HepG2 (cell line): Measurements from ENCODE around the gene MAGI1. TPM values are rescaled to one million over a fixed set of nuclear protein-coding genes. Genes with fewer than 3 reads are reported as not detected.

Experiments used
- ARID5B ChIP-seq: IDR thresholded peaks from 2 replicates; pipeline ENCODE4 v1.4.0; 2020; ENCODE audit warnings: mild to moderate bottlenecking, missing genetic modification reagents
- ASH2L ChIP-seq: fragments of 300-600, 200-600 bp; sonication (generic); IDR thresholded peaks from 2 replicates; pipeline ENCODE4 v1.7.0; 2017; ENCODE audit warnings: low read depth, mild to moderate bottlenecking, moderate library complexity, mixed read lengths, low read length; ENCODE audit not compliant: insufficient read length
- CSRNP1 ChIP-seq: sonication (generic); formaldehyde crosslinking; IDR thresholded peaks from 2 replicates; pipeline ENCODE4 v1.8.1; 2023; ENCODE audit warnings: mild to moderate bottlenecking, missing genetic modification reagents
- HNF4G ChIP-seq, 2 experiments: sonication (generic) in 1 of 2; formaldehyde crosslinking in 1 of 2; IDR thresholded peaks; 2 replicates each; pipeline versions ENCODE4 v1.4.0 to v1.6.1; 2011 to 2020; ENCODE audit warnings: borderline replicate concordance in 2 of 2, low read depth in 2 of 2, mild to moderate bottlenecking in 2 of 2, low read length in 1 of 2, missing genetic modification reagents in 1 of 2, moderate library complexity in 1 of 2
- MTA3 ChIP-seq: sonication (generic); formaldehyde crosslinking; IDR thresholded peaks from 2 replicates; pipeline ENCODE4 v1.4.0; 2020; ENCODE audit warnings: missing genetic modification reagents
- PLRG1 ChIP-seq: fragments of 450-650 bp; conservative IDR thresholded peaks from 2 replicates; pipeline ENCODE4 v1.6.1; 2016
- RCOR2 ChIP-seq: IDR thresholded peaks from 2 replicates; pipeline ENCODE4 v1.6.1; 2016; ENCODE audit warnings: missing biosample characterization, missing genetic modification reagents
- SMC3 ChIP-seq: IDR thresholded peaks from 2 replicates; pipeline ENCODE4 v1.6.1; 2011; ENCODE audit warnings: low read length, improper control_type of control experiment
- TCF12 ChIP-seq, 2 experiments: fragments of 450-650 bp in 1 of 2; sonication (generic) in 1 of 2; formaldehyde crosslinking in 1 of 2; IDR thresholded peaks; 2 replicates each; pipeline versions ENCODE4 v1.6.1 to v1.8.0; 2017 to 2022; ENCODE audit warnings: antibody characterized with exemption in 1 of 2, mild to moderate bottlenecking in 1 of 2, missing genetic modification reagents in 1 of 2, moderate library complexity in 1 of 2
- TEF ChIP-seq: sonication (generic); formaldehyde crosslinking; IDR thresholded peaks from 2 replicates; pipeline ENCODE4 v1.5.0; 2020; ENCODE audit warnings: missing genetic modification reagents
- ZBTB40 ChIP-seq, 2 experiments: fragments of 450-650 bp in 1 of 2; sonication (generic) in 1 of 2; formaldehyde crosslinking in 1 of 2; IDR thresholded peaks; 2 replicates each; pipeline versions ENCODE4 v1.6.1 to v1.8.0; 2016 to 2022; ENCODE audit warnings: antibody characterized with exemption in 1 of 2, mild to moderate bottlenecking in 1 of 2, missing genetic modification reagents in 1 of 2
- ZNF256 ChIP-seq: sonication (generic); formaldehyde crosslinking; conservative IDR thresholded peaks from 2 replicates; pipeline ENCODE4 v1.4.0; 2020; ENCODE audit warnings: missing genetic modification reagents
- ZNF557 ChIP-seq: sonication (generic); formaldehyde crosslinking; IDR thresholded peaks from 2 replicates; pipeline ENCODE4 v1.4.0; 2020; ENCODE audit warnings: missing genetic modification reagents
- polyA plus RNA-seq, 8 experiments: library from polyadenylated mRNA; depleted of rRNA in 3 of 8; stranded (reverse) in 7 of 8; unstranded in 1 of 8; fragments of >200 nt; fragmentation: Illumina TruSeq in 4 of 8; extraction: Trizol in 4 of 8; gene quantifications; 2 replicates each; pipeline versions ENCODE4 v1.2.1 to v1.2.3, GENCODE V29; 2011 to 2016; ENCODE audit warnings: low read depth in 4 of 8, missing spikeins in 1 of 8, mixed read lengths in 1 of 8; ENCODE audit not compliant: insufficient read depth in 1 of 8
- total RNA-seq, 5 experiments: library from RNA; depleted of rRNA; stranded (reverse); fragments of >200 nt; fragmentation: Illumina TruSeq; extraction: Trizol; gene quantifications; 2 replicates each; pipeline ENCODE4 v1.2.3, GENCODE V29; 2016; ENCODE audit warnings: low read depth in 1 of 5

MAGI1 gene
- total and polyA plus RNA-seq, 2 of the 13 experiments (the other 11 are each of a cell fraction or from before 2014, with no cell fraction given) = 22.2 to 26.0 TPM

DNA sequence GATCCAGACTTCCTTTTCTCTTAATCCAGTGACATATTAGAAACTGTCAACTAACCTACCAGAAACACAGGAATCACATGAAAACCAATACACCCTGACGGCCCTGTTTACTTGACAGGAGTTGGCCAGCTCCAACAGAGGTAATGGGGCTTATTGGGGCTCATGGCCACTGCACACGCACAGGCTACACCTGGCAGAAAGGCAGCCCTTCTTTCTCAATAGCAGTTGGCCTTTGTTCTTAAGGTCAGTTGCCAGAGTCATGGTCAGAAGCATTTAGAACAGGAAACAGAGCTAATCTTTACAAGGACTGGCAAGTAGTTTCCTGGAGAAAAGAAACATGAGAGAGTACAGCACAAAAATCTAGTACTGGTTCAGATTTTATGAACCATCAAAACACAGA lies 181.8 kb downstream of the MAGI1 start (continued):
- TF ChIP-seq ZBTB40 (IDR thresholded peaks at IDR 0.05) = no peak
- TF ChIP-seq ZBTB40 (CRISPR knock-in tag; IDR thresholded peaks at IDR 0.05) = no peak
- TF ChIP-seq RCOR2 (CRISPR knock-in tag) = no peak
- no peak for TF ChIP-seq ZNF557
- no peak for TF ChIP-seq PLRG1
- TF ChIP-seq TCF12 (IDR thresholded peaks at IDR 0.05) = no peak
- no peak for TF ChIP-seq TCF12 (CRISPR knock-in tag; IDR thresholded peaks at IDR 0.05)
- peak; percentile 18; the same call in 1 of the 2 replicates for TF ChIP-seq HNF4G (IDR thresholded peaks at IDR 0.05; ENCODE audit: borderline replicate concordance, low read depth, low read length)
- TF ChIP-seq HNF4G (CRISPR knock-in tag; IDR thresholded peaks at IDR 0.05; ENCODE audit: borderline replicate concordance, low read depth) = no peak
- no peak for TF ChIP-seq TEF
- TF ChIP-seq ZNF256 (CRISPR knock-in tag) = no peak
- TF ChIP-seq SMC3 = no peak
- TF ChIP-seq CSRNP1 (CRISPR knock-in tag) = no peak
- TF ChIP-seq MTA3 (CRISPR knock-in tag) = no peak
- TF ChIP-seq ARID5B (CRISPR knock-in tag) = peak; percentile 73
- no peak for TF ChIP-seq ASH2L
